Activated T-cell treated with anti-CD3 and anti-CD28 coated beads for 1 hour (primary cell): ENCODE data around the gene ARMH4.
"Not testable (repeated sequence)": the region's sequence is repeated elsewhere in the genome, so short reads cannot be mapped to it uniquely, and the experiment has no call there.

Experiments
- DNase-seq: peaks from one replicate; pipeline ENCODE4 v3.0.0-alpha.2; 2020; ENCODE audit warnings: low read depth

The ARMH4 gene

DNA sequence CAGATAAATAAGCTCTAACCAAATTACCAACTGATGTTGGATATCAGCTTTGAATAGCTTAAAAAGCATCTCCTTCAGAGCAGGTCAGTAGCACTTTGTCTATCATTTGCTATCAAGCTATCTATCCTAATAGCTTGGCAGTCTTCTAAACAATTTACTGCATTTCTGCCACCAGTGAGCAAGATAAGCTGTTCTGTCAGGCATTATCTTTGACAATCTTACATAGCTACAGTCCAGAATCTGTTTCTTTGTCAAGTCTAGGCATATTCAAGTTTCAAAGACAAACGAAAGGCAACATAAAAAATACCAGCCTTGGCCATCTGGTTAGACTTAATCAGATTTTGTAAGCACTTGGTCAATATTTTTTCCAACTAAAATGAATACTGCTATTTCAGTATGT is 5.6 kb downstream of the ARMH4 start:
- DNase-seq = no peak

DNA sequence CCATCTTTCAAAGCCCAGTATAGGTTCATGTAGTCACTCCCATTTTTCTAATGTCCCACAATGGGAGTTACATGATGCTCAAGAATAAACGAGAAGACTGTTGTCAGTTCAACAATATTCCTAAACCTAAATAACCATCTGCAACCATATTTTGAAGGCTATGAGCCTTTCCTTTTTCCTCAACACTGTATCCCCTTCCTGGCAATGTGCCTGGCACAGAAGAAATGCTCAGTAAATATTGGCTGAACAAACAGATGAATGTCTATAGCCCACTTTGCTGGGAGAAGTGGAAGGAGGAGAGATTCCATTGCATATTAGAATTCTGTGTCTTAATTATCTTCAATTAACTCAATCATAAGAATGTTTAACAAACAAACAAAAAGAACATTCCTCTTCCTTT is 6.1 kb downstream of the ARMH4 start:
- no peak for DNase-seq

DNA sequence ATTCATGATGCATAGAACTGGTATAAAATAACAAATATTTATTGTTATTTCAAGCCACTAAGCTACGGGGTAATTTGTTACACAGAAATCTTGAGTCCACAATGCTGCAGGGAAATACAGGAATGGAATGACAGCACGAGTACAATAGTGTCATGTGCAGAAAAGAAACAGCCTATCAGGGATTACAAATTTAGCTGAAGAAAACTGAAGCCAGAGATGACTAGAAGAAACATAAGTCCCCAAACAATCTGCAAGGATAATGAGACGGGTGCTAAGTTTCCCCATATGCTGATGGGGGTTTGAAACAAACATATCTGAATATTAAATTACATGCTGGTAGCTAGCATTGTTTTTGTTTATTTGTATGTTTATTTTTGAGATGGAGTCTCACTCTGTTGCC is 8.9 kb downstream of the ARMH4 start:
- DNase-seq = no peak

DNA sequence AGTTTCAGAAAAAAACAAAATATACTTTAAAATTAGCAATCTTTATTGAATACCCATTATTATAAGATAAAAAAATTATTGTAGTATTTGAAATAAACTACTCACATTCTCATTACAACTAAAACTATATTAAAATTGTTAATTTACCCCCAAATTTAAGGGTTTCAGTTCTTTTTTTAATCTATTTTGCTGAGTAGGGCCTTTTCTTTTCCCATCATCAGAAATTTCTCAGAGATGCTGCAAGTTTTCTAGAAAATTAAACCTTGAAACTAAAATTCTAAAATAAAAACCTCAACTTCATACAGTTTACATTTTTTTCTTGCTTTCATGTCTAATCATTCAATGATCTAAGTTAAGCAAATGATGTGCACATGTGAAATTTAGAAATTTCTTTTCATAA is 10.1 kb downstream of the ARMH4 start:
- no peak for DNase-seq

DNA sequence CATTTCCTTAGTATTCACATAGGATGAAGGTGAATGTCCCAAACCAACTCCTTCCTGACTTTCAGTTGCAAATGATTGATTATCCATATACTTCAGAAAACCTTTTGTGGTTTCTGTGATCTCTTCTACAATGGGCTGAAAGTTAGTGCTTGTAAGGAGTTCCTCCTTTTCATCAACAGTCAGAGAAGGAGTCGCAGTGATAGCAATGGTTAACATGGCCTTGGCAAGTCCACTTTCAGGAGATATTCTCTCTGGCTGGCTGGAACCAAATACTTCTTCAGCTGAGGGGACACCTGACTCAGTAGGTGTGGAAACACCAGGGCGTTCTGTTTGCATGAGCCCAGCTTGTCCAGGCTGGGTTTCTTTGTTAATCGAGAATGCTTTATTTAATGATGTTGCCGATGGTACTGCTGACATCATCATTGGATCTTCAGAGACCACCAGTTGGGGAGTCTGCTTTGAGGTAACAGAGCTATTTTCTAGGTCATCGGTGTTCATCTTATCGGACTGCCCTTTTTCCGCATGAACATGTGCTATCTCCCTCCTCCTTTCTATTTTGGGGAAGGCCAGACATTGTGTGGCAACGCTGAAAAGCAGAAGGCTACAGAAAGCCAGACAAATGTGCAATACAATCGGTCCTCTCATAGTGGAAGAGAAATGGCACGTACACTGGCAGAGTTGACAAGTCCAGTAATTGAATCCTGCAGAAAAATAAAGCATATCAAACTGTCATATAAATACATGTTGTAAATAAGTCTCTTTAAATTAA is 13.1 kb downstream of the ARMH4 start:
- no peak for DNase-seq

DNA sequence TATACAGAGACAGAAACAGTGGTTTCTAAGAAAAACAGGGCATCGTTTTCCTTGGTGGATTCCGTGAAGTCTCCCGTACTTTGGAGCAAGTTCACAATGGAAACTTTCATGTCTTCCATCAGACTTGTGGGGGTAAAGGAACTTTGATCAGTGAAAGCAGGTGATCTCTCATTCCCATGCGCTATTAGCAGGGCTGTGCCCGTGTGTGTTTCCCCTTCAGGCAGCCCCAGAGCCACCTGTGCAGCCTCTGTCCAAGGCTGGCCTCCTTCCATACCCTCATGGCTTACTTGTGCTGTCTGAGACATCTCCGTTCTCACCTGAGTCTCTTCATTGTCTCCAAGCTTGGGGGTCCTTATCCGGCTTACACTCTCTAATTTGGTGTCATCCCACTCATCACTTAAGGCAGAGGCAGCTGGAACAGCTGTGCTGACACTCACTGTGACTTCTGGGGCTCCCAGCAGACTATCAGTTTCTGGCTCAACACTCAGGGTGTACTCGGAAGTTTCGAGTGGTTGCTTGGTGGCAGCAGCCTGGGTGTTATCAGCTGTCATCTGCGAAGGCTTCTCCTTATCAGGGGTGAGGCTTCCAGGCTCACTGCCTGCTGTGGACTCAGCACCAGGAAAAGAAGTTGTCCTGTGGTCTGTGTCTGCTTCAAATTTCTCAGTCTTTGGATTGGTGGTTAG is 13.8 kb downstream of the ARMH4 start:
- no peak for DNase-seq

DNA sequence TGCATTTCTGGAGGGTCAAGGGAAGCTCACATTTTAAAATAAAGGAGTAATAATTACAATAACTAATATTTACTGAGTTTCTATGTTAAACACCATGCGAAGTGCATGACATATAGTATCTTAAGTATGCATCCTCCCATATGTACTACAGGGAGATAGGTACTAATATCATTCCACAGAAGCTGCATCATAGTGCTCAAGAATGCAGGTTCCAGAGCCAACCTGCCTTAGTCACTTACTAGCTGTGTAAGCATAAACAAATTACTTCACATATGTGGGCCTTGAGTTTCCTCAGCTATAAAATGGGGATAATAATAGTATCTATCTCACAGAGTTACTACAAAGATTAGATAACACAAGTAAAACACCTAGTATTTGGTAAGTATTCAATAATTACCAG is 18.3 kb downstream of the ARMH4 start:
- DNase-seq = no peak

DNA sequence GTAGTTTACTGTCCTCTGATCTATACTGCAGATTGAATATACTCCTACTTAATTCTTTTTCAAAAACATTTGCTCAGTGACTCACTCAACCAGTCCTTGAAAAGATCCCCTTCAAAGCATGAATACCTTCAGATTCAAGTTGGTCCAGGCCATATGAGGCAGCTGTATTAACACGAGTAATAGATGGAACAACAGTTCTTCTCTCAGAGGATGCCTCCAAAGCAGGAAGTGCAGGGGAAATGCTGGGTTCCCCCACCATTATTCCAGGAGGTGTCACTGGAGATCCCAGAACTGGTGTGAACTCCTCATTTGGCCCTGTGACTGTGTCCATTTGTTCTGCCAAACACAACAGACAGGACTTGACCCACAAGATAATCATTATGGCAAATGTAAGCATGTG is 20.6 kb downstream of the ARMH4 start:
- no peak for DNase-seq

DNA sequence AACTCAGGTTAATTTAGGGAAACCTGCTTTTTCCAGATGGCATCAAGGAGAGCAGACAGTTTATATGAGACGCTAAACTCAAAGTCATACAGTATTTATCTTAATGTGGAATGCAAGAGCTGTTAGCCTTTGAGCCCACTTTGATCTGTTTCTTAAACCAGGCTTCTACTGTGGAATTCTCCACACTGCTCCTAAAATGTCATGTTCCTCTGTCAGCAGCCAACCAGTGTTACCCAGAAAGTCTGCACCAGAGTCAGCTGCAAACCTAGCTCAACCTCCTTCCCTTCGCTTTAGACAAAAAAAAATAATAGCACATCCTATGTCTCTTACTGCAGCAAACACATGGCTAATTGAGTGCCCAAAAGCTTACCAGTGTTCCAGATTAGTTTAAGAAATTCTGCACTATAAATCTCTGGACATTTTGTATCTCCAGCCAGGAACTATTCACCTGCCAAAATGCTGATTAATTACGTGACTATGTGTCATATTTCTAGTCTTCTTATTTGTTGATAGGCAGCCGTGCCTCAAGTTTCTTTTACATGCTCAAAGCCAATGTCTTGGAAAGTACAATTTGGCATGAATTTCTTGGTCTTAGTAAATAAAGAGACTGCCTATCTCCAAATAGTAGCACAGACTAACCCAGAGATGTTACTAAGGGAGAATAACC is 21.8 kb downstream of the ARMH4 start:
- DNase-seq = no peak

DNA sequence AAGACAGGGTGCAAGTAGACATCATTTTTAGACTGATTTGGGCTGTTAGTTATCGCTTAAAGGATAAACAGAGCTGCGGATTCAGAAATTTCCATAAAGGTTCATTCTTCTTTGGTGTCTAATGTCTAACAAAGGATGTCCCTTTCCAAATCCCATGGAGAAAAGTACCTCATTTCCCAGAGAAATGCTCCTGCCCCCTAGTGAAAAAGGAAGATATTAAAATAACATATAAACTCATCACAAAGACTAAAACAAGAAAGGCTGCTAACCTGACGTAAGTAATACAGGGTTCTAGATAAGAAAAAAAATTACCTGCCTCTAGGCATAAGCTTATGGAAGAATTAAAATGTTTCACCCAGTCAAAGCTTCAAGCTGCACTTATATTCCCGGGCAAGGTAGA is 22.8 kb downstream of the ARMH4 start:
- DNase-seq = no peak

DNA sequence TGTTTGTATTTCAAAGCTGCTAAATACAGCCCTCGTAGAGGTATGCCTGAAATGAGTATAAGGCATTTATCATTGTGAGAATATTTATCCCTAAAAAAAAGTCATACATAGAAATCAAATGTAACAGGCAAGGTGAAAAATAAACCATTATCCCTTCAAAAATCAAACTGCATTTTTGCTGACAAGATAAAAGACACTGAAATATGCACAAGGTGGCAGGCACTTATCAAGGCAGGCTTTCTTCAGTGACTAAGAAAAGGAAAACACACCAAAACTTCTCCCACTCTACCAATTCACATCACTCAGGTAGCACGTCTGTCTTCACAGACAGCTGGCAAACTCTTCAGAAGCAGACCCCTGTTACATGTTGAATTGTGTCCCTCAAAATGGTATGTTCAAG is 23.6 kb downstream of the ARMH4 start:
- DNase-seq = no peak

DNA sequence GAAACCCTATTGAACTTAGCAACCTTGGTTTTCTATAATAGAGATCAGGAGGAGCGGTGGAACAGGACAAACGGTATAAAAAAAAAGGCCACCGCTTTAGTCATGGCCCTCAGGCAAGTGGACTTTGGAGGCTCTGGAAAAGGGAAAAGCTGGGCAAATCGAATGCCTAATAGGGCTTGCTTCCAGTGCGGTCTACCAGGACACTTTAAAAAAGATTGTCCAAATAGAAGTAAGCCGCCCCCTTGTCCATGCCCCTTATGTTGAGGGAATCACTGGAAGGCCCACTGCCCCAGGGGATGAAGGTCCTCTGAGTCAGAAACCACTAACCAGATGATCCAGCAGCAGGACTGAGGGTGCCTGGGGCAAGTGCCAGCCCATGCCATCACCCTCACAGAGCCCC is 29.5 kb downstream of the ARMH4 start:
- DNase-seq = not testable (repeated sequence)

DNA sequence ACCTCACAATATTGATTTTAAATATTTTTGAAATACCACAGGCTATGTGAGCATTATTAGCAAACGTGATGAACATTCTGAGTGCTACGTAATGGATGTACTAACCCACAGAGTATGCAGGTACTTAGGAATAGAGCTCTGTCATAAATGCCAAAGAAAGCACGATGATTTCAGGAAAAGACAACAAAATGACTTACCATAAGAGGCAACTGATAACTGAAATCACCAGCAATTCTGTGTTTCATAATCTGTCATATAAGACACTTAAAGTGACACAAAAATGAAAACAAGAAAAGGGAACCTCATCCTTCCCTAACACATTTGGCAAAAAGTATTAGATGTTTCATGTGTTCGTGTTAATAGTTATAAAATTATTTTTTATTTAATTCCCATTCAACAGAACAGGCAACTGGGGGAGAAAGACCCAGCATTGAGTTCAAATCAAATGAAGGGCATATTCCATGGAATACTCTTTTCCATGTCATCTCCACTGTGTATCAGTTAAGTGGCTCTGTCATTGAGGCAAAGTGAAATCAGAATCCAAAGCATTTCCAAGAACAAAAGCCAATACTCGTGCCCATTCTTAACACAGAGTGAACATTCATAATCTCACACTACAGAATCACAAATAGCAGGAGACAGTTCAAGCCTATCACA is 30.4 kb downstream of the ARMH4 start:
- DNase-seq = no peak

DNA sequence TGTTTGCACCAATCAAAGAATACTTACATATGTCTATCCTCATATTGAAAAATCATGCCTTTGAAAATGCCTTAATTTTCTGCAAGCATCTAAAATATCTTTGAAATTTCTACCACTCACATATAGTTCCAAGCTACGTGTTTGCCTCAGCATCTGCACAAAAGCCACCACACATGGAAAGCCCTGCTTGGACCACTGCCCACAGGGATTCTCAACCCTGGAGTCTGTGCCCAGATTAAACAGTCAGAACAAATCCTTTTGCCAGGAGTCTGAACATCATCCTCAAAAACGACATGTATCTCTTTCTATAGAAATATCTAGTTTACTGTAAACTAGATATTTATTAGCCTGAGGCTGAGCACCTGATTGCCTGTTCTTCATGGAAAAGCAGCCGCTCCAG is 32.6 kb downstream of the ARMH4 start:
- DNase-seq = no peak

DNA sequence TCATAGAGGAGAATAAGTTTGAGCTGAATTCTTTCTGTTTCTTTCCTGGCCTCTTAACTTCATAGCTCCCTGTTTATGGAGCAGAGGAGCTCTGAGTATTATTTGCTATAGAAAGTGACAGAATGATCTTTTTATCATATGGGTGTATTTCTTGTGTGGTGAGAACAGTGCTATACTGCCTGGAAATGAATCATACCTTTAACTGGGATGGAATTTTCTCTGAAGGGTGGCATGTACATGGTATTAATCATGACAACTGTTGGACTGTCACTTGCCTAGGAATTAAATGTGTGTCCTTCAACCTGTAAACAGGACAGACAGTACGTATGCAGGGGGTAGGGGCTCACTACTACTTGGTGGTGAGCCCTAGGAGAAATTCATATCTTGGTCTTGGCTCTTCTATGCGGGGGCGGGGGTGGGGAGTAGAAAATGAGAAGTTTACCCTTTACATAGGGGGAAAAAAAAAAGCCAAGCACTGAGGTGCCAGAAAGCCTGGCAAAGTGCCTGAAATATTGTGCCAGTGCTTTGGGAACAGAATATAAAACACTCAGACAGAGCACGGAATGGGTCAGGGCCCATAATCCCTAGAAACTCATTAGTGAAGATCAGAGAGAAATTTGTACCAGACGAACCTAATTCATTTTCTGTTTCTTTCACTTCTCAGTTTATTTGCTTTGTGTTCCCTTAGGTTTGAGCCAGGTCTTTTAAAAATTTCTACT is 33.8 kb downstream of the ARMH4 start:
- no peak for DNase-seq

DNA sequence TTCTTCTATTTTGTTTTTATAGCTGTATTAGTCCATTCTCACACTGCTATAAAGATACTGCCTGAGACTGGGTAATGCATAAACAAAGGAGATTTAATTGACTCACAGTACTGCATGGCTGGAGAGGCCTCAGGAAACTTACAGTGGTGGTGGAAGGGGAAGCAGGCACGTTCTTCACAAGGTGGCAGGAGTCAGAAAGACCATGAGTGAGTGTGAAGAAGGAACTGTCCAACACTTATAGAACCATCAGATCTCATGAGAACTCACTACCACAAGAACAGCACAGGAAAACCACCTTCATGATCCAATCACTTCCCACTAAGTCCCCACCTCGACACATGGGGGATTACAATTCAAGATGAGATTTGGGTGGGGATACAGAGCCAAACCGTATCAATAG is 42.3 kb downstream of the ARMH4 start:
- DNase-seq = no peak

DNA sequence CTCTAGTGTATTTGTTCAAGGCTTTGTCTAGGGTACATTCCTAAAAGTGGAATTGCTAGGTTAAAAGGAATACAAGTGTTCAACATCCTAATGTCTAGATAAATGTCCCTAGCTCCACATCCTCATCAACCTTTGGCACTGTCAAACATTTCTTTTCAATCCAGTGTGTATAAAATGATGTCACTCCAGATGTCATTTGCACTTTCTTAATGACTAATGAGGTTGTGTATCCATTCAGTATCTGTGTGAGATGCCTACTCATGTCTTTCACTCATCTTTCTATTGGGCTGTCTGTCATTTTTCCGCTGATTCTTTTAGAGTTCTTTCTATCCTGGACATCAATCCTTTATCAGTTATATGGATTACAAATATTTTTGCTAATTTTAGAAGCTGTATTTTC is 43.3 kb downstream of the ARMH4 start:
- no peak for DNase-seq

DNA sequence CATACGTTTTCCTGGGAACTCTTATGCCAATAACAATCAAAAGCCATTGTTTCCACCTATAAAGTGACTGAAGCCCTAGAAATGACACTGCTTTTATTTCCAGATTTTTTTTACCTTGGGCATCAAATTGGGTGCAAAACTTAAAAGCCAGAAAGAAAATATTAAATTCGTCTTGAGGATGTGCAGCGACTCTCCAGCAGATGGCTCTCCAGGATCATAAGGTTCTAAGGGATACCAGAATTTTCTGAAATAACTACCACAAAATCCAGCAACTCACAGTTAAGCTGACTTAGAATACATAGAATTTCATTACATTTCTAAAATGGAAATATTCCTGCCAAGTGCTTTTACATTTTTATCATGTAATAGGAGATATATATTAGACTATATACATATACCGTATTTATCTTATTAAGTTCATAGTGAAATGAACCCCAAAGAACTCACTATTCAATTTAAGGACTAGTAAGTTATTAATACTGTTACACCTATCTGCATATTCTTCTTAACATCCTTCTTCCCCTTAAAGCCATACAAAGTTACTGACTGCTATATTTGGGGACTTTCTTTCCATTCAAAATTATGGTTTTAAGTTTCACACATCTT is 44.0 kb downstream of the ARMH4 start:
- no peak for DNase-seq

DNA sequence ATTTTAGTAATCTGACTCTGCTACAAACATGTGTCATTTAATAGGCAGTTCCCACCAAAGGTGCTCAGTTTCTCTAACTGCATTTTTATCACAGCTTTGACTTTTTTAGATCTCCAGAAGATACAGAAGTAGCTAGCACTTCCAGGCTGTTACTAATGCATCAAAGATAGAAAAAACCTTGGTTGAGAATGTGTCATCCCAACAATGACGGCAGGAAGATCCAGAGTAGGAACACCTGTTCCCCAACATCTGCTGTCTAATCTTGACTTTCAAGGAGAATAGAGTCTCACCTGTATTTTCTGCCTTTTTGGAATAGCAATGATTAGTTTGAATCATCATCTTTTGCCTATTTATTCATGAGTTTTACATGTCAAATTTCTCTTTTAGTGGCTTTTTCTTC is 45.0 kb downstream of the ARMH4 start:
- DNase-seq = no peak

DNA sequence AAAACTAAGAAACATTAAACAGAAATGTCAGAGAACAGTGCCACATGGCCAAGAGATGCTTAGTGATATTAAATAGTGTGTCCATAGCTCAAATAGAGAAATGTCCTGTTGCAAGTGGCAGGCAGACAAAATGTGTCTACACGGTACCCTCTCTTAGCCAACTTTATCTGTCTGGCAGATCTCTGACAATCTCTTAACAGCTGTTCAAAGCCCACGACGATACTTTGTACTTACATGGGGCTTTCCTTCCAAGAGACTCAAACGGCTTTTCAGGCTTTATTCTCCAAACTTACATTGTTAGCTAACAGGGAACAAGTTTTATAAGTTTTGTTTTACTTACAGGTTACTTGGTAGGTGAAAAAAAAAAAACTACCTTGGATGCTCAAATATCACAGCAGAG is 45.6 kb downstream of the ARMH4 start:
- DNase-seq = no peak

DNA sequence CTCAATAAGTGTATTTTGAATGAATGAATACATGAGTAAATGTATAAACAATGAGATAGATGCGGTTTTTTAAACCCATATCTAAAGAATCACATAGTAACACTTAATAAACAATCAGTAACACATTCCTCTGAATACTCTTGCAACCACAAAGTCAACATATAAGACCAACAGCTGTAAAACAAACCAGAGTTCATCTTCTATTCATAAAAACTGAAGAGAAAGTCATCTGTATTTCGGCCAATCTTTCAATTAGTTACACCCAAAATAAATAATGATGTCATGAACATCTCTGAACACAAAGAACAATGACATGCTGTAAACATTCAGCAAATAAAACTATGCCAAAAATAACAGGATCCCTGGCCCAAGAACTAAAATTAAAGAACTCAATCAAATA is 47.2 kb downstream of the ARMH4 start:
- no peak for DNase-seq
